HepG2 (cell line): ENCODE results near the gene CEBPB. TPM values are rescaled to one million over a fixed set of nuclear protein-coding genes. Genes with fewer than 3 reads are reported as not detected.

ENCODE experiments used
- HDAC2 ChIP-seq: sonication (generic); formaldehyde crosslinking; IDR thresholded peaks from 2 replicates; pipeline ENCODE4 v1.4.0; 2020; ENCODE audit warnings: missing genetic modification reagents
- KIAA2018 ChIP-seq: sonication (generic); formaldehyde crosslinking; IDR thresholded peaks from 2 replicates; pipeline ENCODE4 v1.5.0; 2020; ENCODE audit warnings: mild to moderate bottlenecking, missing genetic modification reagents, borderline replicate concordance
- MLX ChIP-seq: IDR thresholded peaks from 2 replicates; pipeline ENCODE4 v1.6.1; 2016
- MYNN ChIP-seq: sonication (generic); formaldehyde crosslinking; IDR thresholded peaks from 2 replicates; pipeline ENCODE4 v1.4.0; 2020; ENCODE audit warnings: mild to moderate bottlenecking, low read depth, missing genetic modification reagents
- PLRG1 ChIP-seq: fragments of 450-650 bp; conservative IDR thresholded peaks from 2 replicates; pipeline ENCODE4 v1.6.1; 2016
- RBFOX2 ChIP-seq: fragments of 200-400 bp; formaldehyde crosslinking; IDR thresholded peaks from 2 replicates; pipeline ENCODE4 v1.6.1; 2017; ENCODE audit warnings: low read depth, mild to moderate bottlenecking, low read length
- ZMYM3 ChIP-seq: sonication (generic); formaldehyde crosslinking; IDR thresholded peaks from 2 replicates; pipeline ENCODE4 v1.5.1; 2020; ENCODE audit warnings: mild to moderate bottlenecking, missing genetic modification reagents
- ZNF280D ChIP-seq: sonication (generic); formaldehyde crosslinking; IDR thresholded peaks from 2 replicates; pipeline ENCODE4 v1.5.1; 2020; ENCODE audit warnings: mild to moderate bottlenecking, missing genetic modification reagents
- ZNF3 ChIP-seq: IDR thresholded peaks from 2 replicates; pipeline ENCODE4 v1.7.0; 2017; ENCODE audit warnings: inconsistent platforms
- ZNF891 ChIP-seq: sonication (generic); formaldehyde crosslinking; IDR thresholded peaks from 2 replicates; pipeline ENCODE4 v1.5.0; 2020; ENCODE audit warnings: mild to moderate bottlenecking, missing genetic modification reagents
- polyA plus RNA-seq, 8 experiments: library from polyadenylated mRNA; depleted of rRNA in 3 of 8; stranded (reverse) in 7 of 8; unstranded in 1 of 8; fragments of >200 nt; fragmentation: Illumina TruSeq in 4 of 8; extraction: Trizol in 4 of 8; gene quantifications; 2 replicates each; pipeline versions ENCODE4 v1.2.1 to v1.2.3, GENCODE V29; 2011 to 2016; ENCODE audit warnings: low read depth in 4 of 8, missing spikeins in 1 of 8, mixed read lengths in 1 of 8; ENCODE audit not compliant: insufficient read depth in 1 of 8
- total RNA-seq, 5 experiments: library from RNA; depleted of rRNA; stranded (reverse); fragments of >200 nt; fragmentation: Illumina TruSeq; extraction: Trizol; gene quantifications; 2 replicates each; pipeline ENCODE4 v1.2.3, GENCODE V29; 2016; ENCODE audit warnings: low read depth in 1 of 5

Gene CEBPB
- total and polyA plus RNA-seq, 2 of the 13 experiments (the other 11 are each of a cell fraction or from before 2014, with no cell fraction given) = 18.5 to 28.2 TPM

GRCh38 chr20:50219600-50219999 lies 29.0 kb downstream of the CEBPB start (continued):
- no peak for TF ChIP-seq MLX (CRISPR knock-in tag)
- TF ChIP-seq MYNN = no peak
- peak; percentile 70; the same call in 1 of the 2 replicates for TF ChIP-seq ZNF3
- TF ChIP-seq KIAA2018 (CRISPR knock-in tag) = no peak
- no peak for TF ChIP-seq PLRG1
- no peak for TF ChIP-seq ZNF891
- peak; percentile 88 for TF ChIP-seq ZNF280D (CRISPR knock-in tag)
- TF ChIP-seq RBFOX2 = no peak
- no peak for TF ChIP-seq HDAC2 (CRISPR knock-in tag)
- peak; percentile 95 for TF ChIP-seq ZMYM3
